Transverse colon (tissue), 4 donors: ENCODE results near the gene CLSTN1. TPM values are rescaled to one million over a fixed set of nuclear protein-coding genes. Genes with fewer than 3 reads are reported as not detected.

ENCODE experiments used
- DNase-seq: peaks from one replicate; pipeline ENCODE4 v3.0.0-alpha.2; 2019
- H3K27ac ChIP-seq, 4 donors: fragments of 200-600 bp; sonication (generic); 2 replicates each; pipeline ENCODE4 v1.5.1; 2016 to 2018; ENCODE audit warnings: inconsistent platforms in 4 of 4
- H3K27me3 ChIP-seq: fragments of 200-600 bp; sonication (generic); 2 replicates; pipeline ENCODE4 v1.5.1; 2017; ENCODE audit warnings: inconsistent platforms
- H3K36me3 ChIP-seq, 4 donors: fragments of 200-600 bp; sonication (generic); 2 replicates each; pipeline ENCODE4 v1.5.1; 2017 to 2019; ENCODE audit warnings: inconsistent platforms in 4 of 4
- H3K4me1 ChIP-seq, 4 donors: fragments of 200-600 bp; sonication (generic); 2 replicates each; pipeline ENCODE4 v1.5.1; 2017 to 2020; ENCODE audit warnings: inconsistent platforms in 4 of 4
- H3K4me3 ChIP-seq, 4 donors: fragments of 200-600 bp; sonication (generic); 1 replicate in 1 of 4; 2 replicates in 3 of 4; pipeline versions ENCODE4 v1.5.1 to v1.6.1; 2017 to 2019; ENCODE audit warnings: inconsistent platforms in 4 of 4
- H3K9me3 ChIP-seq, 2 donors: fragments of 200-600 bp; sonication (generic); 2 replicates each; pipeline ENCODE4 v1.5.1; 2017 to 2019; ENCODE audit warnings: inconsistent platforms in 2 of 2
- CTCF ChIP-seq, 5 experiments: fragments of 200-600 bp in 3 of 5; fragments of 450-650 bp in 2 of 5; sonication (generic) in 3 of 5; IDR thresholded peaks; 1 replicate in 2 of 5; 2 replicates in 3 of 5; pipeline ENCODE4 v1.5.1; 2016 to 2017; ENCODE audit warnings: antibody characterized with exemption in 5 of 5, inconsistent platforms in 3 of 5, mild to moderate bottlenecking in 2 of 5, moderate library complexity in 1 of 5
- EP300 ChIP-seq: sonication (generic); formaldehyde crosslinking; IDR thresholded peaks from one replicate; pipeline ENCODE4 v1.6.1; 2017; ENCODE audit warnings: antibody characterized with exemption, low read depth
- POLR2A ChIP-seq: fragments of 450-650 bp; IDR thresholded peaks from one replicate; pipeline ENCODE4 v1.6.1; 2016; ENCODE audit warnings: antibody characterized with exemption, mild to moderate bottlenecking, moderate library complexity
- POLR2AphosphoS5 ChIP-seq, 3 donors: sonication (generic); formaldehyde crosslinking; IDR thresholded peaks; one replicate each; pipeline ENCODE4 v1.6.1; 2016; ENCODE audit warnings: antibody characterized with exemption in 3 of 3
- WGBS, 2 donors: methylation state at CpG; one replicate each; pipeline ENCODE4 v1.1.5; 2018; ENCODE audit warnings: low coverage in 1 of 2; 5-methylcytosine and 5-hydroxymethylcytosine counted together
- in situ Hi-C, 4 donors: fragments of 200-750 bp; cut with MboI; loops; one replicate each; pipeline versions ENCODE4 v1.15.0 to v1.15.1; 2017; ENCODE audit warnings: low sequenced_read_pairs in 3 of 4, low pct_ligation_motif_present in 1 of 4, low pct_unique_long_range_greater_than_20kb in 1 of 4
- intact Hi-C: fragments of 100-400 bp; cut with DNase I; formaldehyde crosslinking; loops from one replicate; pipeline ENCODE4 v1.15.1; 2023; ENCODE audit warnings: low total_unique reads
- total RNA-seq, 4 donors: library from RNA; depleted of rRNA; stranded (reverse); fragments of >200 nt; gene quantifications; one replicate each; pipeline ENCODE4 v1.1.0, GENCODE V29; 2016

CLSTN1 gene
- total RNA-seq, 4 donors from 2014 or later = 118 to 191 (median 143) TPM

GRCh38 chr1:9689971-9690381, 133.8 kb downstream of the CLSTN1 start:
- H3K4me1 ChIP-seq = peaks cover 9 to 42% (median 35%) of the 10 kb centered on the region in 4 donors
- intact Hi-C loops = no loop called here
- H3K9me3 ChIP-seq = no peaks in the 10 kb centered on the region
- peak overlapping the region; percentile 54 to 63 (median 62) for H3K27ac ChIP-seq
- no peaks in the 10 kb centered on the region for H3K36me3 ChIP-seq
- H3K4me3 ChIP-seq = peak overlapping the region; percentile 59 to 86 (median 72)
- DNase-seq = peak; percentile 38
- TF ChIP-seq EP300 (no peak), POLR2AphosphoS5 (IDR thresholded peaks at IDR 0.05) (no peak), POLR2A (no peak), CTCF (IDR thresholded peaks at IDR 0.05) (no peak)
- in situ Hi-C loops = no loop called here
- WGBS, 2 donors = 35 to 42% methylated on average over 5 to 23 of the region's 23 CpGs
- peaks cover 48% of the 10 kb centered on the region for H3K27me3 ChIP-seq

GRCh38 chr1:9689011-9689706, 134.6 kb downstream of the CLSTN1 start:
- 2% methylated on average over 31 of the region's 72 CpGs; no CpG with 5 or more reads in 1 of the 2 donors for WGBS, 2 donors
- peak overlapping the region; percentile 59 to 86 (median 72) for H3K4me3 ChIP-seq
- DNase-seq = peak; percentile 90
- in situ Hi-C loops (no loop called here), intact Hi-C loops (no loop called here)
- peak overlapping the region; percentile 54 to 63 (median 62) for H3K27ac ChIP-seq
- H3K36me3 ChIP-seq = no peaks in the 10 kb centered on the region
- peaks cover 9 to 42% (median 35%) of the 10 kb centered on the region in 4 donors for H3K4me1 ChIP-seq
- peaks cover 48% of the 10 kb centered on the region for H3K27me3 ChIP-seq
- TF ChIP-seq POLR2AphosphoS5 (IDR thresholded peaks at IDR 0.05) (no peak), EP300 (no peak), POLR2A (no peak), CTCF (IDR thresholded peaks at IDR 0.05) (no peak)
- H3K9me3 ChIP-seq = no peaks in the 10 kb centered on the region

GRCh38 chr1:9688599-9688998, 135.2 kb downstream of the CLSTN1 start:
- DNase-seq = no peak
- no peaks in the 10 kb centered on the region for H3K9me3 ChIP-seq
- H3K4me3 ChIP-seq = peak overlapping the region; percentile 52 to 81 (median 60)
- intact Hi-C loops = no loop called here
- H3K27ac ChIP-seq = peak overlapping the region in 3 of 4 donors; percentile 20 to 59 (median 55)
- peaks cover 9 to 42% (median 35%) of the 10 kb centered on the region in 4 donors for H3K4me1 ChIP-seq
- peaks cover 48% of the 10 kb centered on the region for H3K27me3 ChIP-seq
- no peaks in the 10 kb centered on the region for H3K36me3 ChIP-seq
- 40 to 47% methylated on average over 2 to 14 of the region's 14 CpGs for WGBS, 2 donors
- no peak for TF ChIP-seq POLR2AphosphoS5 (IDR thresholded peaks at IDR 0.05)
- TF ChIP-seq EP300 = no peak
- no peak for TF ChIP-seq POLR2A
- no peak for TF ChIP-seq CTCF (IDR thresholded peaks at IDR 0.05)
- in situ Hi-C loops = no loop called here

GRCh38 chr1:9687874-9688582, 135.7 kb downstream of the CLSTN1 start:
- intact Hi-C loops = no loop called here
- in situ Hi-C loops = no loop called here
- Histone ChIP-seq H3K4me1 (peaks cover 9 to 42% (median 35%) of the 10 kb centered on the region in 4 donors), H3K27ac (peak overlapping the region; percentile 20 to 69 (median 32)), H3K36me3 (no peaks in the 10 kb centered on the region), H3K4me3 (peak overlapping the region; percentile 24 to 81 (median 38)), H3K9me3 (no peaks in the 10 kb centered on the region), H3K27me3 (peaks cover 48% of the 10 kb centered on the region)
- TF ChIP-seq POLR2AphosphoS5 (IDR thresholded peaks at IDR 0.05) (no peak), EP300 (no peak), CTCF (IDR thresholded peaks at IDR 0.05) (no peak), POLR2A (no peak)
- DNase-seq = peak; percentile 19
- 5% methylated on average over 34 of the region's 34 CpGs; no CpG with 5 or more reads in 1 of the 2 donors for WGBS, 2 donors
